ENCODE measurements around the gene NFIX.

DNA sequence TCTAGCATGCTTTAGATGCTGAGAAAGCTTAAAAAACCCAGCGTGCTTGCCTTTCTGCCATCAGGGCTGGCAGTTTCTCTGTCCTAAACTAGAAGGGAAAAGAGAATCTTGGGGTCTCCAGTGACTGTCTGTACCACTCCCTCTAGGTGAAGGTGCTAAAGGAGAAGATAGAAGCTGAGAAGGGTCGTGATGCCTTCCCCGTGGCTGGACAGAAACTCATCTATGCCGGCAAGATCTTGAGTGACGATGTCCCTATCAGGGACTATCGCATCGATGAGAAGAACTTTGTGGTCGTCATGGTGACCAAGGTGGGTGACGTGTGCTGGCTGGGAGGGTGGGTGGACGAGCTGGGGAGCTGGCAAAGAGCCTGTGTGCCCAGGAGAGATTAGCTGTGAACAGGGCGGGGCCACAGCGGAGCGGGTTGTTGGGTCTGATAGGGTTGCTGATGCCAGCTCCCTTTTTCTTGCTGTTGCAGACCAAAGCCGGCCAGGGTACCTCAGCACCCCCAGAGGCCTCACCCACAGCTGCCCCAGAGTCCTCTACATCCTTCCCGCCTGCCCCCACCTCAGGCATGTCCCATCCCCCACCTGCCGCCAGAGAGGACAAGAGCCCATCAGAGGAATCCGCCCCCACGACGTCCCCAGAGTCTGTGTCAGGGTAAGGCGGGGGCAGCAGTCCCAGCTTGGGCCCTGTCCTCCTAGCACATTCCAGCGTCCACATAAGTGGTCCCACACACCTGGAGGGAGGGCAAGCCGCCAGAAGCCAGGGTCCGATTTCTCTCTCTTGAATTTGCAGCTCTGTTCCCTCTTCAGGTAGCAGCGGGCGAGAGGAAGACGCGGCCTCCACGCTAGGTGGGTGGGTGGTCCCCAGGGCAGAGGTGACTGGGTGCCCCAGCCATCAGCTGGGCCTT is 47.3 kb upstream of the NFIX start:
- TF ChIP-seq, protein P1, sequence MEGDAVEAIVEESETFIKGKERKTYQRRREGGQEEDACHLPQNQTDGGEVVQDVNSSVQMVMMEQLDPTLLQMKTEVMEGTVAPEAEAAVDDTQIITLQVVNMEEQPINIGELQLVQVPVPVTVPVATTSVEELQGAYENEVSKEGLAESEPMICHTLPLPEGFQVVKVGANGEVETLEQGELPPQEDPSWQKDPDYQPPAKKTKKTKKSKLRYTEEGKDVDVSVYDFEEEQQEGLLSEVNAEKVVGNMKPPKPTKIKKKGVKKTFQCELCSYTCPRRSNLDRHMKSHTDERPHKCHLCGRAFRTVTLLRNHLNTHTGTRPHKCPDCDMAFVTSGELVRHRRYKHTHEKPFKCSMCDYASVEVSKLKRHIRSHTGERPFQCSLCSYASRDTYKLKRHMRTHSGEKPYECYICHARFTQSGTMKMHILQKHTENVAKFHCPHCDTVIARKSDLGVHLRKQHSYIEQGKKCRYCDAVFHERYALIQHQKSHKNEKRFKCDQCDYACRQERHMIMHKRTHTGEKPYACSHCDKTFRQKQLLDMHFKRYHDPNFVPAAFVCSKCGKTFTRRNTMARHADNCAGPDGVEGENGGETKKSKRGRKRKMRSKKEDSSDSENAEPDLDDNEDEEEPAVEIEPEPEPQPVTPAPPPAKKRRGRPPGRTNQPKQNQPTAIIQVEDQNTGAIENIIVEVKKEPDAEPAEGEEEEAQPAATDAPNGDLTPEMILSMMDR (IDR thresholded peaks at IDR 0.05) = no peak
- TF ChIP-seq POLR2A (IDR thresholded peaks at IDR 0.05) = no peak
